ENCODE measurements around the gene SALL3. TPM values are rescaled to one million over a fixed set of nuclear protein-coding genes. Genes with fewer than 3 reads are reported as not detected.

SALL3 gene
- total RNA-seq, 1 donor from 2014 or later, result not detected

DNA sequence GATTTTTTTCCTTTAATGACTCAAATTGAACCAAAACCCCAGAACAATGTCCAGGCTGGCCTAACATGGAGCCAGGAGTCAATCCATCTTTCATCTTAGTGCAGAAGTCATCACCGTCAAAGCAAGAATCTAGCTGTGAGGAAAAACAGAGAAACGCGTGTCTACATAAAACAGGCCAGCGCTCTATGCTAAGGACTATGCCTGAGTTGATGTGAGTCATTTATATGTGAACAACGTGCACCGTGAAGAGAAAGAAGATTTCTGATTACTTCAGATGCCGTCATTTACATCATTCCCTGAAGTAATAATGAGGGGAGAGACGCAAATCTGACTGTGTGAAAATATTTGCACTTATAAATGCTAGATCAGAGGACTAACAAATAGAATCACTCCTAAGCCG lies 34.0 kb upstream of the SALL3 start:
- TF ChIP-seq CTCF (IDR thresholded peaks at IDR 0.05), result no peak
- H3K4me3 Mint-ChIP-seq (ENCODE audit: unreplicated experiment), result no peak overlapping the region
- peaks cover 4% of the 10 kb centered on the region for H3K27me3 Mint-ChIP-seq (ENCODE audit: low read depth)
- no peaks in the 10 kb centered on the region for H3K4me1 Mint-ChIP-seq (ENCODE audit: low read depth)
- DNase-seq (ENCODE audit: low spot score), result no peak
- H3K9me3 Mint-ChIP-seq (ENCODE audit: low read depth), result no peaks in the 10 kb centered on the region
- H3K36me3 Mint-ChIP-seq (ENCODE audit: low read depth), result no peaks in the 10 kb centered on the region
- no peak overlapping the region for H3K27ac Mint-ChIP-seq (ENCODE audit: unreplicated experiment)

DNA sequence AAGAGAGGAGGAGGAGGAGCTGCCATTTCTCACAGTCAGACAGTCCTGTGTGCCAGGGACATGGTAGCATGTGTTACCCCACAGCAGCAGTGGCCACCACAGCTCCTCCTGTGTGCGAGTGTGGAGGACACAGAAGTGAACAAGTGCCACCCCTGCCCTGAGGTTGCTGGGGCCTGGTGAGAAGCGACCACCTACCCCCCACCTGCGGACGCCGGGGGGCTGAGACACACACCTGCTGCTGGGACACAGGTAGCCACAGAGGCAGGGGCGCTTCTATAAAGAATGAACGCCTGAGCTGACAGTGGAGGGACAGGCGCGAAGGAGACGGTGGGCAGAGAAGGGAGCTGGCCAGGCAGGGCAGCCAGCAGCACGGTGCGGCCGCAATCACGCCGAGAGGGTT lies 32.3 kb upstream of the SALL3 start:
- peaks cover 4% of the 10 kb centered on the region for H3K27me3 Mint-ChIP-seq (ENCODE audit: low read depth)

GRCh38 chr18:78948221-78948620 lies 31.4 kb upstream of the SALL3 start:
- Mint-ChIP-seq H3K36me3 (ENCODE audit: low read depth) (no peaks in the 10 kb centered on the region), H3K27ac (ENCODE audit: unreplicated experiment) (no peak overlapping the region), H3K4me1 (ENCODE audit: low read depth) (no peaks in the 10 kb centered on the region), H3K27me3 (ENCODE audit: low read depth) (peaks cover 4% of the 10 kb centered on the region), H3K4me3 (ENCODE audit: unreplicated experiment) (no peak overlapping the region), H3K9me3 (ENCODE audit: low read depth) (peaks cover 7% of the 10 kb centered on the region)
- DNase-seq (ENCODE audit: low spot score), result no peak
- TF ChIP-seq CTCF (IDR thresholded peaks at IDR 0.05), result no peak

More for the DNA sequence above, 32.3 kb upstream of the SALL3 start:
- Mint-ChIP-seq H3K27ac (ENCODE audit: unreplicated experiment) (no peak overlapping the region), H3K9me3 (ENCODE audit: low read depth) (peaks cover 7% of the 10 kb centered on the region), H3K4me1 (ENCODE audit: low read depth) (no peaks in the 10 kb centered on the region), H3K4me3 (ENCODE audit: unreplicated experiment) (no peak overlapping the region), H3K36me3 (ENCODE audit: low read depth) (no peaks in the 10 kb centered on the region)
- DNase-seq (ENCODE audit: low spot score), result no peak
- no peak for TF ChIP-seq CTCF (IDR thresholded peaks at IDR 0.05)

- no peak for TF ChIP-seq CTCF (IDR thresholded peaks at IDR 0.05)
- Mint-ChIP-seq H3K27me3 (ENCODE audit: low read depth) (peaks cover 5% of the 10 kb centered on the region), H3K4me3 (ENCODE audit: unreplicated experiment) (no peak overlapping the region), H3K27ac (ENCODE audit: unreplicated experiment) (no peak overlapping the region), H3K36me3 (ENCODE audit: low read depth) (no peaks in the 10 kb centered on the region), H3K4me1 (ENCODE audit: low read depth) (no peaks in the 10 kb centered on the region), H3K9me3 (ENCODE audit: low read depth) (peaks cover 7% of the 10 kb centered on the region)
- no peak for DNase-seq (ENCODE audit: low spot score)
Observed at GRCh38 chr18:78948707-78949106, 30.9 kb upstream of the SALL3 start.

- Mint-ChIP-seq H3K36me3 (ENCODE audit: low read depth) (no peaks in the 10 kb centered on the region), H3K4me3 (ENCODE audit: unreplicated experiment) (no peak overlapping the region), H3K4me1 (ENCODE audit: low read depth) (no peaks in the 10 kb centered on the region), H3K27me3 (ENCODE audit: low read depth) (peaks cover 6% of the 10 kb centered on the region), H3K9me3 (ENCODE audit: low read depth) (peaks cover 7% of the 10 kb centered on the region), H3K27ac (ENCODE audit: unreplicated experiment) (no peak overlapping the region)
- TF ChIP-seq CTCF (IDR thresholded peaks at IDR 0.05), result no peak
- DNase-seq (ENCODE audit: low spot score), result no peak
Observed at GRCh38 chr18:78949216-78949615, 30.4 kb upstream of the SALL3 start.
